GM10248 (cell line): Measurements from ENCODE around the gene ZCCHC10.

Experiments
- CTCF ChIA-PET: fragments of 300-600 bp; sonication (Branson Sonifier 250); formaldehyde crosslinking; extraction: SDS; loops from one replicate; lab custom pipeline; 2021; ENCODE audit warnings: antibody characterized with exemption; lab: Yijun Ruan, JAX
- POLR2A ChIA-PET: fragments of 350-650 bp; sonication (Branson Sonifier 250); formaldehyde crosslinking; extraction: SDS; loops from one replicate; lab custom pipeline; 2020; ENCODE audit warnings: antibody characterized with exemption; lab: Yijun Ruan, JAX
- DNase-seq: peaks from one replicate; pipeline ENCODE4 v3.0.0; 2012; ENCODE audit errors: extremely low spot score
- CTCF ChIP-seq: IDR thresholded peaks from 2 replicates; pipeline ENCODE4 v1.5.1; 2012; ENCODE audit warnings: mild to moderate bottlenecking, low read depth; ENCODE audit errors: extremely low read depth, missing control alignments, control extremely low read depth

The ZCCHC10 gene

GRCh38 chr5:133025804-133026663 lies at the start of gene ZCCHC10:
TSS of gene ZCCHC10 (minus strand) at chr5:133026549. CDS start at chr5:133026537, 12 bp downstream.
- DNase-seq = peak; percentile 94
- ChIA-PET CTCF (interaction anchor here (1.0 to 1.5 kb wide), 2 partner anchors 12 to 25 kb away, joined by 3 read pairs; partner anchors contain the start of gene HSPA4), POLR2A (interaction anchor here (1.1 to 1.3 kb wide), 2 partner anchors 26 to 63 kb away, joined by 4 to 5 read pairs; partner anchors contain the start of genes AFF4 and HSPA4)
- TF ChIP-seq CTCF = no peak

DNA sequence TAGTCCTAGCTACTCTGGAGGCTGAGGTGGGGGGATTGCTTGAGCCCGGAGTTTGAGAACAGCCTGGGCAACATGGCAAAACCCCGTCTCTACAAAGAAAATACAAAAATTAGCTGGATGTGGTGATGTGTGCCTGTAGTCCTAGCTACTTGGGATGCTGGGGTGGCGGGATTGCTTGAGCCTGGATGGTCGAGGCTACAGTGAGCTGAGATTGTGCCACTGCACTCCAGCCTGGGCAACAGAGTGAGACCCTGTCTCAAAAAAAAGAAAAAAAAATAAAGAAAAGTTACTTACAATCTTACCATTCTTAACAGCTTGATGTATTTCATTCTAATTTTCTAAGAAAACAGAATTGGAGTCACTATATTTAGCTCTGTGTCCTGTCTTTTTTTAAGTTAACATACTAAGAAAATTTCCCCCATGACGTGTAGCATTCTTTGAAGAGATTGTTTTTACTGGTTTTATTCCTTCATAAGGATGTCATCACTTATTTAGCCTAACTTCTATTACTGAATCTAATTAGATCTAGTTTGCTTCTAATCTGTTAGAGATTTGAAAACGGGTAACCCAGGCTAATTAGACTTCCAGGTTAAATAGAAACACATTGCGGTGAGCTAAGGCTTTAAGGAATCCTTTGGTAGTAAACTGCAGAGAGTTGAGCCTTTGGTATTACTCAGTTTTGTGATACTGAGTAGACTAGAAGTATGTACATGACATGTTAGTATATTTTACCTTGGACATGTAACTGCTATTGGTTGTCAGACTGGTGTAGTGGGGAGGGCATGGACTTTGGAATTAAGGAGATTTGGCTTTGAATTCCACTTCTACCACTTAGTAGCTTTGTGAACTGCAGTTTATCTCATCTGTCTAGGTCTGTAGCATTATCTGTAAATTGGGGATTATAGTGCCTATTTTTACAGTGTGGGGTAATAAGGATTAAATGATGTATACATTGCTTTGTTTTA lies 49.5 kb upstream of the ZCCHC10 start:
- no peak for TF ChIP-seq CTCF
- CTCF ChIA-PET = interaction anchor here (1.0 to 1.5 kb wide), 3 partner anchors 12 to 31 kb away, joined by 3 read pairs; no protein-coding TSS in a partner anchor
- POLR2A ChIA-PET = no interaction called here
- DNase-seq = no peak

DNA sequence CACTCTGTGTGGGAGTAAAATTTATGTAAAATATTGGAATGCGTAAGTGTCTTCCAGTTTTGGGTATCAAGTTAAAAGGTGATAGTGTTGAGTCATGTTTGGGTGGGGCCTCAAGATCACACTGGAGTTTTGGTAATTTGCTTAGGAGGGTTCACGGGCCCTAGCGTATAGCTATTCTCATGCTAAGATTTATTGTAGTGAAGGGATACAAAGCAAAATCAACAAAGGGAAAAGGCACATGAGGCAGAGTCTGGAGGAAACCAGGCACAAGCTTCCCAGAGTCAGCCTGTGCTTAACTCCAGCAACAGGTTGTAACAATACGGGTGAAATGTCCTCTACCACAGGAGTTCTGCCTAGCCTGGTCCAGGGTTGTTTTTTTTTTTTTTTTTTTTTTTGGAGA lies 45.7 kb upstream of the ZCCHC10 start:
- TF ChIP-seq CTCF = no peak
- DNase-seq = no peak
- ChIA-PET POLR2A (no interaction called here), CTCF (interaction anchor here (0.9 to 1.4 kb wide), 2 partner anchors 14 to 16 kb away, joined by 3 to 4 read pairs; no protein-coding TSS in a partner anchor)

GRCh38 chr5:133066045-133066444 lies 39.7 kb upstream of the ZCCHC10 start:
- POLR2A ChIA-PET = no interaction called here

GRCh38 chr5:133065471-133065870 lies 39.1 kb upstream of the ZCCHC10 start:
- ChIA-PET POLR2A (no interaction called here), CTCF (interaction anchor here (1.4 kb wide), 1 partner anchor 27 kb away, joined by 3 read pairs; no protein-coding TSS in a partner anchor)
- TF ChIP-seq CTCF = no peak
- DNase-seq = no peak

More at GRCh38 chr5:133066045-133066444, 39.7 kb upstream of the ZCCHC10 start:
- CTCF ChIA-PET = no interaction called here
- no peak for DNase-seq
- TF ChIP-seq CTCF = no peak

- DNase-seq = no peak
- POLR2A ChIA-PET = no interaction called here
- CTCF ChIA-PET = interaction anchor here (1.4 to 1.7 kb wide), 2 partner anchors 12 to 28 kb away, joined by 3 read pairs; no protein-coding TSS in a partner anchor
- TF ChIP-seq CTCF = no peak
Observed at GRCh38 chr5:133063965-133064364, 37.6 kb upstream of the ZCCHC10 start.
